ENCODE measurements around the gene EEPD1. TPM values are rescaled to one million over a fixed set of nuclear protein-coding genes. Genes with fewer than 3 reads are reported as not detected.

EEPD1 gene
- polyA plus RNA-seq, 1 of the 3 experiments (the other 2 are of a cell fraction), result 5.0 TPM

DNA sequence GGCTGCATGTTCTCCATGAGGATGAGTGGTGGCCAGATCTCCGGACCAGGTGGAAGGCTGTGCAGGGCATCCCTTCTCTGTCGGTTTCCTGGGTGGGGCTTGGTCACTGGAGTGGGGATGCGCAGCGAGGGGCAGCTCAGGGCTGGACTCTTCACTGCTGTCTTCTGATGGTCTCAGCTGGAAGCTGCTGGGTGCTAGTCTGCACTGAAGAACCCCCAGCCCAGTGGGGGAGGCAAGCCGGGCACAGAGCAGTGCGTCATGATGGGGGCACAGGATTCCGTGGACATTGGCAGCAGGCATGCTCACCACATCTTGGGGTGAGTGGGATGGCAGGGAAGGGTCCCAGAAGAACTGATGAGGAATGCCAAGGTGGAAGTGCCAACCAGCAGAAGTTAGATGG lies 39.8 kb downstream of the EEPD1 start:
- H3K4me1 ChIP-seq (ENCODE audit: control insufficient read depth in 1 of 2, insufficient read depth in 2 of 2, low read depth in 1 of 2, low read length in 1 of 2), result peaks cover 0 to 15% of the 10 kb centered on the region in 2 experiments; a peak in 2 of 4 replicates
- no peak overlapping the region for H3K27ac ChIP-seq (ENCODE audit: low read depth in 2 of 2, low read length in 1 of 2)
- 90% methylated on average over 4 of the region's 7 CpGs for WGBS (ENCODE audit: low lambda C conversion rate)
- H3K36me3 ChIP-seq (replicated peaks in 1 of 2; ENCODE audit: control insufficient read depth in 1 of 2, insufficient read depth in 2 of 2, low read length in 1 of 2), result no peaks in the 10 kb centered on the region
- no peak for TF ChIP-seq RXRA (IDR thresholded peaks at IDR 0.05; ENCODE audit: borderline replicate concordance, low read depth)
- no peak for TF ChIP-seq TAF1 (IDR thresholded peaks at IDR 0.05; ENCODE audit: borderline replicate concordance, low read depth, low read length)
- no peak for TF ChIP-seq EP300 (IDR thresholded peaks at IDR 0.05; ENCODE audit: borderline replicate concordance in 1 of 2, low read depth in 1 of 2, low read length in 1 of 2)
- TF ChIP-seq, protein P1, sequence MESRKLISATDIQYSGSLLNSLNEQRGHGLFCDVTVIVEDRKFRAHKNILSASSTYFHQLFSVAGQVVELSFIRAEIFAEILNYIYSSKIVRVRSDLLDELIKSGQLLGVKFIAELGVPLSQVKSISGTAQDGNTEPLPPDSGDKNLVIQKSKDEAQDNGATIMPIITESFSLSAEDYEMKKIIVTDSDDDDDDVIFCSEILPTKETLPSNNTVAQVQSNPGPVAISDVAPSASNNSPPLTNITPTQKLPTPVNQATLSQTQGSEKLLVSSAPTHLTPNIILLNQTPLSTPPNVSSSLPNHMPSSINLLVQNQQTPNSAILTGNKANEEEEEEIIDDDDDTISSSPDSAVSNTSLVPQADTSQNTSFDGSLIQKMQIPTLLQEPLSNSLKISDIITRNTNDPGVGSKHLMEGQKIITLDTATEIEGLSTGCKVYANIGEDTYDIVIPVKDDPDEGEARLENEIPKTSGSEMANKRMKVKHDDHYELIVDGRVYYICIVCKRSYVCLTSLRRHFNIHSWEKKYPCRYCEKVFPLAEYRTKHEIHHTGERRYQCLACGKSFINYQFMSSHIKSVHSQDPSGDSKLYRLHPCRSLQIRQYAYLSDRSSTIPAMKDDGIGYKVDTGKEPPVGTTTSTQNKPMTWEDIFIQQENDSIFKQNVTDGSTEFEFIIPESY (IDR thresholded peaks at IDR 0.05; ENCODE audit: borderline replicate concordance, low read depth), result no peak
- no peak for TF ChIP-seq NFIC (IDR thresholded peaks at IDR 0.05; ENCODE audit: borderline replicate concordance)
- no peak for TF ChIP-seq SIN3A (IDR thresholded peaks at IDR 0.05; ENCODE audit: borderline replicate concordance, low read depth, low read length)
- TF ChIP-seq RFX5 (IDR thresholded peaks at IDR 0.05; ENCODE audit: low read length), result no peak
- TF ChIP-seq, protein P2, sequence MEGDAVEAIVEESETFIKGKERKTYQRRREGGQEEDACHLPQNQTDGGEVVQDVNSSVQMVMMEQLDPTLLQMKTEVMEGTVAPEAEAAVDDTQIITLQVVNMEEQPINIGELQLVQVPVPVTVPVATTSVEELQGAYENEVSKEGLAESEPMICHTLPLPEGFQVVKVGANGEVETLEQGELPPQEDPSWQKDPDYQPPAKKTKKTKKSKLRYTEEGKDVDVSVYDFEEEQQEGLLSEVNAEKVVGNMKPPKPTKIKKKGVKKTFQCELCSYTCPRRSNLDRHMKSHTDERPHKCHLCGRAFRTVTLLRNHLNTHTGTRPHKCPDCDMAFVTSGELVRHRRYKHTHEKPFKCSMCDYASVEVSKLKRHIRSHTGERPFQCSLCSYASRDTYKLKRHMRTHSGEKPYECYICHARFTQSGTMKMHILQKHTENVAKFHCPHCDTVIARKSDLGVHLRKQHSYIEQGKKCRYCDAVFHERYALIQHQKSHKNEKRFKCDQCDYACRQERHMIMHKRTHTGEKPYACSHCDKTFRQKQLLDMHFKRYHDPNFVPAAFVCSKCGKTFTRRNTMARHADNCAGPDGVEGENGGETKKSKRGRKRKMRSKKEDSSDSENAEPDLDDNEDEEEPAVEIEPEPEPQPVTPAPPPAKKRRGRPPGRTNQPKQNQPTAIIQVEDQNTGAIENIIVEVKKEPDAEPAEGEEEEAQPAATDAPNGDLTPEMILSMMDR (IDR thresholded peaks at IDR 0.05), result no peak
- TF ChIP-seq, protein P3, sequence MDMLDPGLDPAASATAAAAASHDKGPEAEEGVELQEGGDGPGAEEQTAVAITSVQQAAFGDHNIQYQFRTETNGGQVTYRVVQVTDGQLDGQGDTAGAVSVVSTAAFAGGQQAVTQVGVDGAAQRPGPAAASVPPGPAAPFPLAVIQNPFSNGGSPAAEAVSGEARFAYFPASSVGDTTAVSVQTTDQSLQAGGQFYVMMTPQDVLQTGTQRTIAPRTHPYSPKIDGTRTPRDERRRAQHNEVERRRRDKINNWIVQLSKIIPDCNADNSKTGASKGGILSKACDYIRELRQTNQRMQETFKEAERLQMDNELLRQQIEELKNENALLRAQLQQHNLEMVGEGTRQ (IDR thresholded peaks at IDR 0.05; ENCODE audit: borderline replicate concordance, low read depth, low read length), result no peak
- no peak for TF ChIP-seq GATA2 (CRISPR knock-in tag; IDR thresholded peaks at IDR 0.05)
- no peak for TF ChIP-seq TCF12 (IDR thresholded peaks at IDR 0.05)
- no peak for TF ChIP-seq YY1 (IDR thresholded peaks at IDR 0.05; ENCODE audit: low read depth)
- TF ChIP-seq FOXM1 (IDR thresholded peaks at IDR 0.05; ENCODE audit: low read depth), result no peak
- TF ChIP-seq GABPA (IDR thresholded peaks at IDR 0.05; ENCODE audit: low read depth), result no peak
- TF ChIP-seq ELF1 (IDR thresholded peaks at IDR 0.05), result no peak
- no peak for TF ChIP-seq TEAD4 (IDR thresholded peaks at IDR 0.05; ENCODE audit: borderline replicate concordance, insufficient read depth)
- no peak for TF ChIP-seq SMC3 (IDR thresholded peaks at IDR 0.05; ENCODE audit: low read depth, low read length)
- no peak for TF ChIP-seq NRF1 (IDR thresholded peaks at IDR 0.05; ENCODE audit: low read depth, low read length)
- TF ChIP-seq, protein P4, sequence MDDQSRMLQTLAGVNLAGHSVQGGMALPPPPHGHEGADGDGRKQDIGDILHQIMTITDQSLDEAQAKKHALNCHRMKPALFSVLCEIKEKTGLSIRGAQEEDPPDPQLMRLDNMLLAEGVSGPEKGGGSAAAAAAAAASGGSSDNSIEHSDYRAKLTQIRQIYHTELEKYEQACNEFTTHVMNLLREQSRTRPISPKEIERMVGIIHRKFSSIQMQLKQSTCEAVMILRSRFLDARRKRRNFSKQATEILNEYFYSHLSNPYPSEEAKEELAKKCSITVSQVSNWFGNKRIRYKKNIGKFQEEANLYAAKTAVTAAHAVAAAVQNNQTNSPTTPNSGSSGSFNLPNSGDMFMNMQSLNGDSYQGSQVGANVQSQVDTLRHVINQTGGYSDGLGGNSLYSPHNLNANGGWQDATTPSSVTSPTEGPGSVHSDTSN (IDR thresholded peaks at IDR 0.05), result no peak
- no peak for TF ChIP-seq POLR2AphosphoS5 (IDR thresholded peaks at IDR 0.05; ENCODE audit: low read depth, low read length)
- H3F3A ChIP-seq (replicated peaks; ENCODE audit: insufficient read depth), result no peaks in the 10 kb centered on the region
- ChIA-PET POLR2A (no interaction called here), CTCF (interaction anchor here (1.1 to 1.6 kb wide), 2 partner anchors 12 to 217 kb away, joined by 3 to 4 read pairs; no protein-coding TSS in a partner anchor)
- no peak for DNase-seq
- no peak overlapping the region for H3K9ac ChIP-seq
- no peak overlapping the region for H3K4me2 ChIP-seq
- no peaks in the 10 kb centered on the region for H3K9me3 ChIP-seq
- H3K4me3 ChIP-seq (ENCODE audit: low read depth in 2 of 2, low read length in 1 of 2), result no peak overlapping the region
- no peaks in the 10 kb centered on the region for H3K27me3 ChIP-seq (ENCODE audit: insufficient read depth)
- no peaks in the 10 kb centered on the region for H4K20me1 ChIP-seq (ENCODE audit: insufficient read depth)
- H2AFZ ChIP-seq (ENCODE audit: low read depth), result no peak overlapping the region
- H3K79me2 ChIP-seq (ENCODE audit: insufficient read depth), result no peaks in the 10 kb centered on the region
- H3K9me2 ChIP-seq, result no peaks in the 10 kb centered on the region

Measured in SK-N-SH (cell line).